ENCODE results near the gene MRPS18B.

GRCh38 chr6:30610065-30610464, 7.6 kb upstream of the MRPS18B start:
- no peak for TF ChIP-seq POLR2AphosphoS5 (IDR thresholded peaks at IDR 0.05)
- TF ChIP-seq CTCF (IDR thresholded peaks at IDR 0.05) = no peak
